HFFc6 (cell line): ENCODE measurements around the gene DET1. TPM values are rescaled to one million over a fixed set of nuclear protein-coding genes. Genes with fewer than 3 reads are reported as not detected.
"Not testable (repeated sequence)": the region's sequence is repeated elsewhere in the genome, so short reads cannot be mapped to it uniquely, and the experiment has no call there.

Experiments
- DNase-seq: peaks from one replicate; pipeline ENCODE4 v3.0.0-alpha.2; 2018
- H3K27ac Mint-ChIP-seq: 2 replicates; pipeline ENCODE4 v1.8.0; 2020; ENCODE audit warnings: mild to moderate bottlenecking, mixed read lengths
- H3K27me3 Mint-ChIP-seq: 2 replicates; pipeline ENCODE4 v1.8.0; 2021; ENCODE audit warnings: mild to moderate bottlenecking, moderate library complexity, mixed read lengths; ENCODE audit not compliant: insufficient read depth
- H3K36me3 Mint-ChIP-seq: 2 replicates; pipeline ENCODE4 v1.8.0; 2021; ENCODE audit warnings: low read depth, mixed read lengths
- H3K4me1 Mint-ChIP-seq: 2 replicates; pipeline ENCODE4 v1.8.0; 2020; ENCODE audit warnings: low read depth, mixed read lengths
- H3K4me3 Mint-ChIP-seq: 2 replicates; pipeline ENCODE4 v1.8.0; 2020; ENCODE audit warnings: mild to moderate bottlenecking, moderate library complexity, mixed read lengths
- H3K9me3 Mint-ChIP-seq: 2 replicates; pipeline ENCODE4 v1.8.0; 2020; ENCODE audit warnings: mild to moderate bottlenecking, mixed read lengths
- total RNA-seq, 6 experiments: library from RNA; stranded (reverse); fragmentation: NEBNext Ultra II Directional; extraction: Animal tissue kit (Norgen Biotek cat#: 25700); gene quantifications; 2 replicates in 1 of 6; 3 replicates in 5 of 6; pipeline ENCODE4 v1.2.3, GENCODE V29; 2021
- TF ChIP-seq, protein P1 (sequence below): fragments of 200-600 bp; sonication (generic); IDR thresholded peaks from 2 replicates; pipeline ENCODE4 v1.5.0; 2021; ENCODE audit warnings: antibody characterized with exemption, mild to moderate bottlenecking

DET1 gene
- total RNA-seq, 6 experiments from 2014 or later: 4.9 to 7.1 (median 6.2) TPM

- Mint-ChIP-seq H3K9me3 (no peaks in the 10 kb centered on the region), H3K4me3 (no peak overlapping the region), H3K27ac (peak overlapping the region; percentile 25), H3K4me1 (peaks cover 15% of the 10 kb centered on the region), H3K36me3 (peaks cover 44% of the 10 kb centered on the region), H3K27me3 (no peaks in the 10 kb centered on the region)
- DNase-seq: peak; percentile 22
- TF ChIP-seq, protein P1, sequence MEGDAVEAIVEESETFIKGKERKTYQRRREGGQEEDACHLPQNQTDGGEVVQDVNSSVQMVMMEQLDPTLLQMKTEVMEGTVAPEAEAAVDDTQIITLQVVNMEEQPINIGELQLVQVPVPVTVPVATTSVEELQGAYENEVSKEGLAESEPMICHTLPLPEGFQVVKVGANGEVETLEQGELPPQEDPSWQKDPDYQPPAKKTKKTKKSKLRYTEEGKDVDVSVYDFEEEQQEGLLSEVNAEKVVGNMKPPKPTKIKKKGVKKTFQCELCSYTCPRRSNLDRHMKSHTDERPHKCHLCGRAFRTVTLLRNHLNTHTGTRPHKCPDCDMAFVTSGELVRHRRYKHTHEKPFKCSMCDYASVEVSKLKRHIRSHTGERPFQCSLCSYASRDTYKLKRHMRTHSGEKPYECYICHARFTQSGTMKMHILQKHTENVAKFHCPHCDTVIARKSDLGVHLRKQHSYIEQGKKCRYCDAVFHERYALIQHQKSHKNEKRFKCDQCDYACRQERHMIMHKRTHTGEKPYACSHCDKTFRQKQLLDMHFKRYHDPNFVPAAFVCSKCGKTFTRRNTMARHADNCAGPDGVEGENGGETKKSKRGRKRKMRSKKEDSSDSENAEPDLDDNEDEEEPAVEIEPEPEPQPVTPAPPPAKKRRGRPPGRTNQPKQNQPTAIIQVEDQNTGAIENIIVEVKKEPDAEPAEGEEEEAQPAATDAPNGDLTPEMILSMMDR: no peak
These were observed 17.4 kb downstream of the DET1 start for GRCh38 chr15:88529021-88529630.

GRCh38 chr15:88526247-88526879 lies 20.1 kb downstream of the DET1 start:
- H3K4me1 Mint-ChIP-seq: peaks cover 15% of the 10 kb centered on the region
- no peak for DNase-seq
- no peak overlapping the region for H3K4me3 Mint-ChIP-seq
- no peak overlapping the region for H3K27ac Mint-ChIP-seq
- H3K36me3 Mint-ChIP-seq: peaks cover 53% of the 10 kb centered on the region
- H3K9me3 Mint-ChIP-seq: no peaks in the 10 kb centered on the region
- no peaks in the 10 kb centered on the region for H3K27me3 Mint-ChIP-seq
- TF ChIP-seq, protein P1: no peak

DNA sequence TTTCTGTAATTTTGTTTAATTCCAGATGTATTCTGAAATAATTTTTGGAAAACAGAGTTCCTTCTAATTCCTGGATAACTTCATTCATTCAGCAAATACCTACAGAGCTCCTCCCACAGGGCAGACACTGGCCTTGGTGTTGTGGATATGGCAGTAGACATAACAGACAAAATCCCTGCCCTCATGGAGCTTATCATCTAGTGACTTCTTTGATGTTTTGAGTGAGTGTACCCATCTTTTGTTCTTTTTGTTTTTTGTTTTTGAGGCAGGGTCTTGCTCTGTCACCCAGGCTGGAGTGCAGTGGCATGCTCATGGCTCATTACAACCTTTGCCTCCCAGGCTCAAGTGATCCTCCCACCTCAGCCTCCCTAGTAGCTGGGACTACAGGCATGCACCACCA lies 21.1 kb downstream of the DET1 start:
- no peak overlapping the region for H3K27ac Mint-ChIP-seq
- H3K27me3 Mint-ChIP-seq: no peaks in the 10 kb centered on the region
- H3K36me3 Mint-ChIP-seq: peaks cover 44% of the 10 kb centered on the region
- no peak for DNase-seq
- peaks cover 15% of the 10 kb centered on the region for H3K4me1 Mint-ChIP-seq
- TF ChIP-seq, protein P1: no peak
- H3K4me3 Mint-ChIP-seq: no peak overlapping the region
- no peaks in the 10 kb centered on the region for H3K9me3 Mint-ChIP-seq

DNA sequence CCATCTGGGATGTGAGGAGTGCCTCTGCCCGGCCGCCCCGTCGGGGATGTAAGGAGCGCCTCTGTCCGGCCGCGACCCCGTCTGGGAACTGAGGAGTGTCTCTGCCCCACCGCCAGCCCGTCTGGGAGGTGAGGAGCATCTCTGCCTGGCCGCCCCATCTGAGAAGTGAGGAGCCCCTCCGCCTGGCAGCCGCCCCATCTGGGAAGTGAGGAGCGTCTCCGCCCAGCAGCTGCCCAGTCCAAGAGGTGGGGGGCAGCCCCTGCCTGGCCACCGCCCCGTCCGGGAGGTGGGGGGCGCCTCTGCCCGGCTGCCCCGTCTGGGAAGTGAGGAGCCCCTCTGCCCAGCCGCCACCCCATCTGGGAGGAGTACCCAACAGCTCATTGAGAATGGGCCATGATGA lies 22.4 kb downstream of the DET1 start:
- not testable (repeated sequence) for H3K9me3 Mint-ChIP-seq, H3K27me3 Mint-ChIP-seq, DNase-seq, H3K4me1 Mint-ChIP-seq, H3K4me3 Mint-ChIP-seq, H3K27ac Mint-ChIP-seq
- H3K36me3 Mint-ChIP-seq: peaks cover 31% of the 10 kb centered on the region; the same call in 1 of the 2 replicates

GRCh38 chr15:88518903-88519302 lies 27.6 kb downstream of the DET1 start:
- Mint-ChIP-seq H3K4me3 (no peak overlapping the region), H3K4me1 (peaks cover 12% of the 10 kb centered on the region; the same call in 1 of the 2 replicates)

DNA sequence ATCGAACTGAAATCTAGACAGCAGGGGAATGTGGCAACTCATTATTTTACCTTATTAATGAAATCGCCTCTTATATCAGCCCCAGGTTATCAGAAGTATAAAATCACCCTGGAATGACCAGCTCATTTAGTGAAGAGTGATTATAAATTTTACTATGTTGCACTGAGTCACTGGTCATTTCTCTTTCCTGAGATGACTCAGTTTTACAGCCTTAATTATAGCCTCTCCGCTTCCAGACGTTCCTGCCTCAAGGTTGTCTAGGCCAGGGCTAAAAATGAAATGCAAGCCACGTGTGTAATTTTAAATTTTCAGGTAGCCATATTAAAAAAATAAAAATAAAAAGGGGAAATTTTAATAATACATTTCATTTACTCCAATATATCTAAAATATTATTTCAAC lies 33.3 kb downstream of the DET1 start:
- Mint-ChIP-seq H3K27me3 (no peaks in the 10 kb centered on the region; the same call in 1 of the 2 replicates), H3K4me1 (peaks cover 38% of the 10 kb centered on the region), H3K9me3 (no peaks in the 10 kb centered on the region), H3K36me3 (peaks cover 32% of the 10 kb centered on the region), H3K4me3 (peak overlapping the region; percentile 88), H3K27ac (peak overlapping the region; percentile 95)
- peak; percentile 78 for DNase-seq
- TF ChIP-seq, protein P1: no peak

More at GRCh38 chr15:88518903-88519302, 27.6 kb downstream of the DET1 start:
- peaks cover 11% of the 10 kb centered on the region; the same call in 1 of the 2 replicates for H3K36me3 Mint-ChIP-seq
- H3K9me3 Mint-ChIP-seq: no peaks in the 10 kb centered on the region
- no peak for DNase-seq
- H3K27ac Mint-ChIP-seq: no peak overlapping the region
- no peaks in the 10 kb centered on the region; the same call in 1 of the 2 replicates for H3K27me3 Mint-ChIP-seq
- TF ChIP-seq, protein P1: no peak
